VCaP (cell line): Measurements from ENCODE around the gene RCE1.

ENCODE experiments used
- H3K27ac ChIP-seq: fragments of 450-650 bp; 2 replicates; pipeline ENCODE4 v1.5.1; 2017
- TF ChIP-seq, protein P1 (sequence below): fragments of 450-650 bp; conservative IDR thresholded peaks from 2 replicates; pipeline ENCODE4 v1.5.1; 2017; ENCODE audit warnings: mild to moderate bottlenecking, moderate library complexity

RCE1 gene

DNA sequence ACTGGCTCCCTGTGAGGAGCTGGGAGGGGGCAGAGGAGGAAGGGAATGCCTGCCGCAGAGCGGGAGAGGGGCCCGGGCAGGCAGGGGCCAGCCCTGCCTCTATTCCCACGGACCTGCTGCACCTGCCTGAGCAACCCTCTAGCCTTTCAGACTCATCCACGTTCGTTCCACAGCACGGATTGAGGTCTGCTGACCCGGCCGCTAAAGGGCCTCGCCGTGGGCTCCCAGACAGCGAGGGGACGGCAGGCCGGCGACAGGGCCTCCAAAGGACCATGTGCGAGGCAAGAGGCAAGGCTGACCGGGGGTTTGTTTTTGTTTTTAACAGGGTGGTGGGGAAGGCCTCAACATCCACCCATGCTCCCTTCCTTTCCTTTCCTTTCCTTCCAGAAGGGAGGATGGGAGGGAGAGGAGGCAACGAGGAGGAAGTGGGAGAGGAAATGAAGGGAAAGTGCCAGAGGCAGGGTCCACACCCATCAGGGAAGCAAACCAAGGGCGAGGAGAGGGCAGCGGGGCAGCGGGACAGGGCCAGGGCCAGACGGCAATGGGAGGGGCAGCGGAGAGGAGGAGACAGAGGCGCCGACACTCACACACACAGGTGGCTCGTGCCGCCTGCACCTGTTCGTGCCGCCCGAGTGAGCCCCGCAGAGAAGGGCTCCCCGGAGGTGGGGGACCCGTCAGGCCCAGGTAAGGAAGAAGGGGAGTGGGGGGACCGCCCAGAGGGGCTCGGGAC, 21.1 kb downstream of the RCE1 start:
- H3K27ac ChIP-seq: no peak overlapping the region
- TF ChIP-seq, protein P1, sequence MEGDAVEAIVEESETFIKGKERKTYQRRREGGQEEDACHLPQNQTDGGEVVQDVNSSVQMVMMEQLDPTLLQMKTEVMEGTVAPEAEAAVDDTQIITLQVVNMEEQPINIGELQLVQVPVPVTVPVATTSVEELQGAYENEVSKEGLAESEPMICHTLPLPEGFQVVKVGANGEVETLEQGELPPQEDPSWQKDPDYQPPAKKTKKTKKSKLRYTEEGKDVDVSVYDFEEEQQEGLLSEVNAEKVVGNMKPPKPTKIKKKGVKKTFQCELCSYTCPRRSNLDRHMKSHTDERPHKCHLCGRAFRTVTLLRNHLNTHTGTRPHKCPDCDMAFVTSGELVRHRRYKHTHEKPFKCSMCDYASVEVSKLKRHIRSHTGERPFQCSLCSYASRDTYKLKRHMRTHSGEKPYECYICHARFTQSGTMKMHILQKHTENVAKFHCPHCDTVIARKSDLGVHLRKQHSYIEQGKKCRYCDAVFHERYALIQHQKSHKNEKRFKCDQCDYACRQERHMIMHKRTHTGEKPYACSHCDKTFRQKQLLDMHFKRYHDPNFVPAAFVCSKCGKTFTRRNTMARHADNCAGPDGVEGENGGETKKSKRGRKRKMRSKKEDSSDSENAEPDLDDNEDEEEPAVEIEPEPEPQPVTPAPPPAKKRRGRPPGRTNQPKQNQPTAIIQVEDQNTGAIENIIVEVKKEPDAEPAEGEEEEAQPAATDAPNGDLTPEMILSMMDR: no peak

DNA sequence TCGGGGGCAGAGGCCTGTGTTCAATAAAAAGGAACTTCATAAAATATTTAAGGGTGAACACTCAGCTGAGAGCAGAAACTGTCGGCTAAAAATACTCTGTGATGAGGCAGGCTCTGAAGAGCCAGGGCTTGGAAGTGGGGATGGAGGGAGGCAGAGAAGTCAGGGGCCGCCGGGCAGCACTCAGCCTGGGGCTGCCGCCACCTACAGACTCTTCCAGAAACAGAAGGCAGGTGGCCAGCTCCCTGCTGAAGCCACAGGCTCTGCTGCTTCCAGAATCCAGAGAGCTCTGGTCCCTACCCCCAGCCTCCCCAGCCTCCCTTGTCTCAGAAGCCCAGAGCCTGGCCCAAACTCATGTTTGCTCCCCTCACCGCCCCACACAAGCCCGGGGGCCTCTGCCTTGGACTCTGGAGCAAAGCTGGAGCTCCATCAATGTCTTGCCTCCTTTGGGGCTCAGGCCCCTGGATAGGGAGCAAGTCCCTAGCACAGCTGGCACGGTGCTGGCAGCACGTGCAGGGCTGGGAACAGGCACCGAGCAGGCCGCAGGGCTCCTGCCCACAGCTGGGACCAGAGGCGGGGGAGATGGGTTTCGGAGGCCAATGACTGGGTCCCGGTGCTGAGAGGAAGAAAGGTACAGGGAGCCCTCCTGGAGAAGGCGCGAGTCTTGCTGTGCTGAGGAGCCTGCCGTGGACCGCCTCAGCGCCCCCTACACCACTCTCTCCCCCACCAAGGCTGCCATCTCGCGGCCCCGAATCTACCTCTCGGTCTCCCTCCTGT, 21.9 kb downstream of the RCE1 start:
- TF ChIP-seq, protein P1: no peak; the same call in 1 of the 2 replicates
- no peak overlapping the region for H3K27ac ChIP-seq

DNA sequence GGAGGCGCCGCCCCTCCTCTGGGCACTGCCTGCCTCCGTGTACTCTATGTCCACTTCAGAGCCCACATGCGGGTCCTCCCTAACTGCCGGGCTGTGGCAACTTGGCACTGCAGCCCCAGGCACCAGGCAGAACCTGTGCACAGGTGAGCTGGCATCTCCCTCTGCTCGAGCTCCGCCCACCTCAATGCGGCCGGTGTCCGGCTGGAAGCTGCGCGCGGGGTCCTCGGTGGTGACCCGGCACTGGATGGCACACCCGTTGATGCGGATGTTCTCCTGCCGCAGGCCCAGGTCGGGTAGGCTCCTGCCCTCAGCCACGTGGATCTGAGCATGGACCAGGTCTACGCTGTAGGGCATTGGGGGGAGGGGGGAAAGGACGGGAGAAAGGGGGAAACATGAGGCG, 22.8 kb downstream of the RCE1 start:
- no peak overlapping the region for H3K27ac ChIP-seq
- TF ChIP-seq, protein P1: no peak

DNA sequence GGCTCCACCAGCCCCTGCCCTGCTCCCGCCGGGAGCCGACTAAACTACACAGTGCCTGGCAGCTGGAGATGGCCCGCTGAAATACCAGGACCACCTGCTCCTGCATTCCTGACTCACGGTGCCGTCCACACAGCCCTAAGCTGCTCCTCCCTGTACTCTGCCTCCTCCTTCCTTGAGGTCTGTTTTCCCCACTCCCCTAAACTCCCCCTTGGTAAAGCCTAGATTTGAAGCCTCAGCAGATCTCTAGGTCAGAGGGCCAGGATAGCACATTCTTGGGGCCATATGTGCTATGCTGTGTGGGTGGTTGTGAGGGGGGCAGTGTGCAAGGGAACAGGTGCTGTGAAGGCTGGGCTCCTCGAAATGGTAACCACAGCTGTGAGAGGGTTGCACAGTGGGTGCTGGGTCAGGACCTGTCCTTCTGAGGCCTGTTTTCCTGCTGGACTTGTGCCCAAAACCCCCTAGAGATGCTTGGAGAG, 23.3 kb downstream of the RCE1 start:
- peak overlapping the region; percentile 2; the same call in 1 of the 2 replicates for H3K27ac ChIP-seq
- TF ChIP-seq, protein P1: no peak

DNA sequence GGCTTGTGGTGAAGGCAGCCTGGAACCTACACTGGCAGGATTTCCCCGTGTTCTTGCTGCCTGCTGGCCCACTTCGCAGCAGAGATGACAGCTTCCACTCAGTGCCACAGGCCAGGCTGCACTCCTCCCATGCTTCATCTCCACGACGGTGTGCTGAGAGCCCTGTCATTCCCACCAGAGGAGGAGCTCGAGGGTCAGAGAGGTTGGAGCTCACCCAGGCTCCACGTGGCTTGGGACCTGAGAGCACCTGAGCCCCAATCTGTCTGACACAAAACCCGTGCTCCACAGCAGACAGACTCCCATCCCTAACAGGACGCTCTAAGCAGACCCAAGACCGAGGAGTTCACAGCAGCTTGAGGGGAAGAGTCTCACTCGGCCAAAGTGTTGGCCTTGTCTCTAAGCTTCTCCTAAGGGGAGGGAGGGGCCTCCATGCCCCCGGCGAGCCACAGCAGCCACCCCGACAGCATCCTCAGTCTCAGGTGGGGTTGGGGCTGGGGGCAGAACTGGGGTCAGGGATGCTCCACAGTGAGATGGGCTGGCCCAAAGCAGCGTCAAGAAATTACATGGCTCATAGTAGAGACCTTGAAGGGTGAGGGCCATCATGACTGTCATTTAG, 24.3 kb downstream of the RCE1 start:
- H3K27ac ChIP-seq: 0 out of 2 replicates have a peak overlapping the region, but pooled peaks have one; percentile 2
- TF ChIP-seq, protein P1: no peak; the same call in 1 of the 2 replicates

DNA sequence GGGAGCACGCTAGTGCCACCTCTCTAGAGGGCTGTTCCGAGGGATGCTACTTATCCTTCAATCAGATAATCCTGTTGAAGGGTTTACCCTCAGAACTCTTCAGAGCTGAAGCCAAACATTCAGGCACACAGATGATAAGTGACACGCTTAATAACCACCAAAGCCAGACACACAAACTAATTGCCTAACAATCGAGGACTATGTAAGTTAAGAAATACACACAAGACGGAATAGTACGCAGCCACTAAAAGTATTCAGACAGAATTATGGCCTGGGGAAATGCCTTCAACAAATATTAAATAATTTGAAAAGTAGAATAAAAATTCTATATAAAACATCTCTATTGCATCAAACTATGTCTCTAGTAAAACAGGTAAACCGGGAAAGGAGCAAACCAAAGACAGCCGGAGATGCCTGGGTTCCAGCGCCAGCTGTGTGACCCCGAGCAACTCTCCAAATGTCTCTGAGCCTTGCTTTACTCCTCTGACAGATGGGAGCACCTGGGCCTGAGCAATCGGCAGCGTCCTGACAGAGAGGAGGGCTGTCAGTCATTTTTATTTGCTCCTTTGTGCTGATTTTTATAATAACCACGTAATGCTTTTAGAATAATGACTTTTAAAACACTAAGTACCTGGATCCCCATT, 25.0 kb downstream of the RCE1 start:
- H3K27ac ChIP-seq: no peak overlapping the region
- TF ChIP-seq, protein P1: no peak
